ENCODE data around the gene STARD10.

GRCh38 chr11:72740562-72741428 lies 53.1 kb downstream of the STARD10 start:
- TF ChIP-seq EZH2 (IDR thresholded peaks at IDR 0.05; ENCODE audit: low read depth, unreplicated experiment): no peak
- TF ChIP-seq CREB1 (CRISPR knock-in tag; IDR thresholded peaks at IDR 0.05; ENCODE audit: low read depth): no peak
- no peak for TF ChIP-seq POLR2AphosphoS5 (IDR thresholded peaks at IDR 0.05; ENCODE audit: low read depth)
- TF ChIP-seq CTCF (conservative IDR thresholded peaks at IDR 0.05; ENCODE audit: low read depth in 2 of 2): no peak
- no peak for TF ChIP-seq JUNB (IDR thresholded peaks at IDR 0.05; ENCODE audit: unreplicated experiment)
- no peak for TF ChIP-seq REST (IDR thresholded peaks at IDR 0.05; ENCODE audit: unreplicated experiment)
- no peak for TF ChIP-seq EZH2phosphoT487 (IDR thresholded peaks at IDR 0.05; ENCODE audit: unreplicated experiment)
- TF ChIP-seq STAT1 (IDR thresholded peaks at IDR 0.05; ENCODE audit: unreplicated experiment): no peak
- no peak for TF ChIP-seq ZNF462 (CRISPR knock-in tag; IDR thresholded peaks at IDR 0.05)
- no peak for TF ChIP-seq ZNF114 (CRISPR knock-in tag; IDR thresholded peaks at IDR 0.05)
- TF ChIP-seq ETS1 (IDR thresholded peaks at IDR 0.05): no peak
- TF ChIP-seq ZNF331 (CRISPR knock-in tag; IDR thresholded peaks at IDR 0.05; ENCODE audit: low read depth): no peak
- TF ChIP-seq NANOG (IDR thresholded peaks at IDR 0.05; ENCODE audit: borderline replicate concordance): no peak

Data from GM23338 (cell line).